Activated B cell treated with CpG ODN at 0.5 μM for 24 hours (primary cell): ENCODE results near the gene GCK. TPM values are rescaled to one million over a fixed set of nuclear protein-coding genes. Genes with fewer than 3 reads are reported as not detected.

Experiments
- ATAC-seq: fragments of 200-7000 bp; cut with Tn5 transposase; one replicate; pipeline ENCODE4 v1.10.0; 2021; ENCODE audit warnings: low read depth, mild to moderate bottlenecking, moderate library complexity
- CTCF ChIA-PET: fragments of 350-600 bp; sonication (Branson Sonifier 250); formaldehyde crosslinking; loops from one replicate; lab custom pipeline; 2021; ENCODE audit warnings: antibody characterized with exemption; lab: Charles Lee
- POLR2A ChIA-PET: fragments of 350-600 bp; sonication (Branson Sonifier 250); formaldehyde crosslinking; loops from one replicate; lab custom pipeline; 2021; ENCODE audit warnings: antibody characterized with exemption; lab: Charles Lee
- DNase-seq: peaks from one replicate; pipeline ENCODE4 v3.0.0; 2022
- H3K27ac Mint-ChIP-seq: one replicate; pipeline ENCODE4 v1.8.0; 2020; ENCODE audit warnings: mixed read lengths
- H3K27me3 Mint-ChIP-seq: one replicate; pipeline ENCODE4 v1.8.0; 2021; ENCODE audit warnings: mixed read lengths
- H3K36me3 Mint-ChIP-seq: one replicate; pipeline ENCODE4 v1.8.0; 2021; ENCODE audit warnings: low read depth, mixed read lengths
- H3K4me1 Mint-ChIP-seq: one replicate; pipeline ENCODE4 v1.8.0; 2021; ENCODE audit warnings: mixed read lengths
- H3K4me3 Mint-ChIP-seq: one replicate; pipeline ENCODE4 v1.8.0; 2020; ENCODE audit warnings: mild to moderate bottlenecking, mixed read lengths
- H3K9me3 Mint-ChIP-seq: one replicate; pipeline ENCODE4 v1.8.0; 2020; ENCODE audit warnings: mixed read lengths
- CTCF ChIP-seq: fragments of 200-600 bp; IDR thresholded peaks from one replicate; pipeline ENCODE4 v1.8.0; 2022; ENCODE audit warnings: antibody characterized with exemption, mild to moderate bottlenecking
- intact Hi-C: fragments of 100-400 bp; cut with micrococcal nuclease; formaldehyde crosslinking; loops from one replicate; pipeline ENCODE4 v1.15.1; 2024
- total RNA-seq: library from RNA; stranded (reverse); gene quantifications from 2 replicates; pipeline ENCODE4 v1.2.3, GENCODE V29; 2022

GCK gene
- total RNA-seq, 1 donor from 2014 or later, result 0.13 TPM

GRCh38 chr7:44141221-44141850 lies 47.9 kb downstream of the GCK start, which contains the start of gene MYL7:
Gene MYL7 (minus strand): TSS chr7:44141332. CDS start chr7:44141305, 27 bp downstream.
- Mint-ChIP-seq H3K36me3 (no peaks in the 10 kb centered on the region), H3K4me3 (no peak within 1 kb of the TSS)

GRCh38 chr7:44140341-44140740 lies 48.9 kb downstream of the GCK start:
- no peaks in the 10 kb centered on the region for H3K27me3 Mint-ChIP-seq
- peaks cover 2% of the 10 kb centered on the region for H3K4me1 Mint-ChIP-seq
- ATAC-seq, result no peak
- CTCF ChIA-PET, result no interaction called here
- H3K27ac Mint-ChIP-seq, result no peak overlapping the region
- H3K4me3 Mint-ChIP-seq, result no peak overlapping the region
- no peaks in the 10 kb centered on the region for H3K36me3 Mint-ChIP-seq
- intact Hi-C loops, result no loop called here
- H3K9me3 Mint-ChIP-seq, result no peaks in the 10 kb centered on the region
- POLR2A ChIA-PET, result interaction anchor here (1.1 kb wide), 1 partner anchor 37 kb away, joined by 3 read pairs; no protein-coding TSS in a partner anchor
- DNase-seq, result no peak
- TF ChIP-seq CTCF, result no peak

More at GRCh38 chr7:44141221-44141850, 47.9 kb downstream of the GCK start, which contains the start of gene MYL7:
- Mint-ChIP-seq H3K27ac (no peak within 1 kb of the TSS), H3K9me3 (no peaks in the 10 kb centered on the region), H3K4me1 (peaks cover 8% of the 10 kb centered on the region), H3K27me3 (no peaks in the 10 kb centered on the region)
- TF ChIP-seq CTCF, result no peak
- no peak for ATAC-seq
- intact Hi-C loops, result no loop called here
- ChIA-PET CTCF (no interaction called here), POLR2A (interaction anchor here (0.5 kb wide), 1 partner anchor 42 kb away, joined by 3 read pairs; no protein-coding TSS in a partner anchor)
- DNase-seq, result no peak

- CTCF ChIA-PET, result no interaction called here
- no peak for TF ChIP-seq CTCF
- DNase-seq, result no peak
- Mint-ChIP-seq H3K4me3 (no peak overlapping the region), H3K4me1 (no peaks in the 10 kb centered on the region), H3K27ac (no peak overlapping the region), H3K36me3 (no peaks in the 10 kb centered on the region), H3K9me3 (no peaks in the 10 kb centered on the region), H3K27me3 (no peaks in the 10 kb centered on the region)
- intact Hi-C loops, result no loop called here
- POLR2A ChIA-PET, result interaction anchor here (1.1 kb wide), 1 partner anchor 36 kb away, joined by 3 read pairs; no protein-coding TSS in a partner anchor
- ATAC-seq, result no peak
These were observed 49.8 kb downstream of the GCK start for GRCh38 chr7:44139311-44140010.

- Mint-ChIP-seq H3K9me3 (no peaks in the 10 kb centered on the region), H3K27ac (no peak overlapping the region), H3K27me3 (no peaks in the 10 kb centered on the region), H3K36me3 (no peaks in the 10 kb centered on the region), H3K4me1 (no peaks in the 10 kb centered on the region), H3K4me3 (no peak overlapping the region)
- ChIA-PET POLR2A (no interaction called here), CTCF (no interaction called here)
- DNase-seq, result no peak
- no peak for ATAC-seq
- no peak for TF ChIP-seq CTCF
- intact Hi-C loops, result no loop called here
These were observed 50.5 kb downstream of the GCK start for GRCh38 chr7:44138698-44139097.

- intact Hi-C loops, result no loop called here
- no peak for TF ChIP-seq CTCF
- POLR2A ChIA-PET, result no interaction called here
- Mint-ChIP-seq H3K27me3 (no peaks in the 10 kb centered on the region), H3K9me3 (no peaks in the 10 kb centered on the region), H3K27ac (no peak overlapping the region), H3K4me1 (no peaks in the 10 kb centered on the region), H3K36me3 (no peaks in the 10 kb centered on the region), H3K4me3 (no peak overlapping the region)
- ATAC-seq, result no peak
- DNase-seq, result no peak
- CTCF ChIA-PET, result no interaction called here
These were observed 52.5 kb downstream of the GCK start for GRCh38 chr7:44136731-44137130.
